Measurements from ENCODE around the gene AOC1.

AOC1 gene

DNA sequence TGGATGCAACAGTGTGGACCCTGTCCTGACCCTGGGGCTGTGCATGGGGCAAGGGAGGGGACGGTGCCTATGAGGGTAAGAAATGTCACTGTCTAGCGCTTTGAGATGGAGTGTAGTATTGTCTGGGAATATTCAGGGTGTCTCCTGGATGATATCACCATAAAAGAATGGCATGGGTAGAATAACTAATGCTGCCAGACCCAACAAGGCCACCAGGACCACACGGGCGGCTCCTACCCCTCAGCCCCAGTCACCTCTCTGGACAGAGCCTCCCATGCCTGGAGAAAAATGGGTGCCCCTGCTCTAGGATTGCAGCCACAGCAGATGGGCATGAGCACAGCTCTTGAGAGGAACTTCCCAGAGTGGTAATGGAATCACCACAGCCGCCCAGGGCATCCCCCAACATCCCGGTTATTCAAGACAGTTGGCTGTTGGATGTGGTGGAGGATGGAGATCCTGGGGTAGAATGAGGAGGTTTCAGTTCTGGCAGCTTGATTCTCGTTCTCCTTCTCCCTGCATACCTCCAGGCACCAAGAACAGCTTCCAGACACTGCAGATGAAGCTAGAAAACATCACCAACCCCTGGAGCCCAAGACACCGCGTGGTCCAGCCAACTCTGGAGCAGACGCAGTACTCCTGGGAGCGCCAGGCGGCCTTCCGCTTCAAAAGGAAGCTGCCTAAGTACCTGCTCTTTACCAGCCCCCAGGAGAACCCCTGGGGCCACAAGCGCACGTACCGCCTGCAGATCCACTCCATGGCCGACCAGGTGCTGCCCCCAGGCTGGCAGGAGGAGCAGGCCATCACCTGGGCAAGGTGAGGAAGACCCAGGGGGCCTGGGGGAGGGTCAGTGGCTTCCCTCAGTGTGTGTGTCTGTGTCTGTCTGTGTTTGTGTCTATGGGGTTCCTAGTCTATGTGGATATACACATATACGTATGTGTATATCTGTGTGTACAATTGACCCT, 6.2 kb downstream of the AOC1 start:
- no peak for DNase-seq

DNA sequence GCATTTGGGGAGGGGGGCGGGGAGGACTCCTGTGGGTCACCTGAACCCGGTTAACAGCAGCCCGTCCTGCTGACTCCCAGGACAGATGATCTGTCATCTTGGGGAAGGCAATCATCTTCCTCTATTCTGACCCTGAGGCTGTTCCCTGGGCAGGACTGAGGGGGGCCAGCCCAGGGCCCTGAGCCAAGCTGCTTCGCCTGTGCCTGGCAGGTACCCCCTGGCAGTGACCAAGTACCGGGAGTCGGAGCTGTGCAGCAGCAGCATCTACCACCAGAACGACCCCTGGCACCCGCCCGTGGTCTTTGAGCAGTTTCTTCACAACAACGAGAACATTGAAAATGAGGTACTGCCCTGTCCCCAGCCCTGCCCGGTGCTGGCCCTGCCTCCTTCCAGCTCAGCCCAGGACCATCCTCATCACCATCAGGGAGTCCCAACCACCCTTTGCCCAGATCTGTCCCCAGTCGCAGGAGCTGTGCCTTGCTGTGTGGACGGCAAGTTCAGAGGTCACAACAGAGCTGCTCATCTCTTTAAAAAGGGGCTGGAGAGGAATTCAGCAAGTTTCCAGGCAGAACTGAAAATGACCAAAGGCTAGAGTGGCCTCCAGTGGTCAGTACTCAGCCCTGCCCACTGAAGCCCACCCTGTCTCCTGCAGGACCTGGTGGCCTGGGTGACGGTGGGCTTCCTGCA, 8.1 kb downstream of the AOC1 start:
- no peak for DNase-seq

DNA sequence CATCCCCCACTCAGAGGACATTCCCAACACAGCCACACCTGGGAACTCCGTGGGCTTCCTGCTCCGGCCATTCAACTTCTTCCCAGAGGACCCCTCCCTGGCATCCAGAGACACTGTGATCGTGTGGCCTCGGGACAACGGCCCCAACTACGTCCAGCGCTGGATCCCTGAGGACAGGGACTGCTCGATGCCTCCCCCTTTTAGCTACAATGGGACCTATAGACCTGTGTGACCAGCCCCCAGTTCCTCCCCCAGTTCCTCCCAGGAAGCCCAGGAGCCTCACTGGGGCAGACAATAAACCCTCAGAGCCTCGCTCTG, 8.6 kb downstream of the AOC1 start:
- DNase-seq, result no peak

DNA sequence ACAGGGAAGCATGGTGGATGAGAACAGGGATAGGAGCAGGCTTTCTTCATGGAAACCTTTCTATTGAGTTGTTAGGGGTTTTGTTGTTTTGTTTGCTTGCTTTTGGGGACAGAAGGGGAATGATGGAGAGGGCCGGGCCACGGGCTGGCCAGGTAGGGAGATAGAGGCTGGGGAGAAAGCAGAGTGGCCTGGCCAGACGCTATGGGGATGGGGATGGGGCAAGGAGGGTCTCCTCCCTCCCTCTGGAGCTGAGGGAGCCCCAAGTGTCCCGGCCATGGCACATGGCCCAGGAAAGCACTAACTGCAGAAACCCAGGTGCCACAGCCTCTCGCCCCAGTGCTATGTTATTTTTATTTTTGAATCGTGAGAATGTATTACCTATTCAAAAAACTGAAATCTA, 10.0 kb downstream of the AOC1 start:
- no peak for DNase-seq

DNA sequence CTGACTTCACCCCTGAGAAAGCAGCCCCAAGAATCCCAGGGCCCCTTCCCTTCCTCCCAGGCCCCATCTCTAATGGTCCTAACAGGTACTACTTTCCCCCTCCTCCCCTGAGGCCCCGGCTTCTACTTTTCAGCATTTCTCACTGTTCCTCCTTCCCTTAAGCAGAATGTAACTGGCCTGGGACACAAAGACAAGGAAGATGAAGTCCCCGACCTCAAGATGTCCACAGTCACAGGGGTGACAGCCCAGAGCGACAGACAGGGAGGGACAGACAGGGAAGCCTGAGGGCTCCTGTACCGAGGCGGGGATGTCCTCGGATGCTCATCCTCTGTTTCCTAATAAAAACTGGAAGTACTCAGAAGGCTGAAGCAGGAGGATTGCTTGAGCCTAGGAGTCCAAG, 11.6 kb downstream of the AOC1 start:
- DNase-seq, result no peak

DNA sequence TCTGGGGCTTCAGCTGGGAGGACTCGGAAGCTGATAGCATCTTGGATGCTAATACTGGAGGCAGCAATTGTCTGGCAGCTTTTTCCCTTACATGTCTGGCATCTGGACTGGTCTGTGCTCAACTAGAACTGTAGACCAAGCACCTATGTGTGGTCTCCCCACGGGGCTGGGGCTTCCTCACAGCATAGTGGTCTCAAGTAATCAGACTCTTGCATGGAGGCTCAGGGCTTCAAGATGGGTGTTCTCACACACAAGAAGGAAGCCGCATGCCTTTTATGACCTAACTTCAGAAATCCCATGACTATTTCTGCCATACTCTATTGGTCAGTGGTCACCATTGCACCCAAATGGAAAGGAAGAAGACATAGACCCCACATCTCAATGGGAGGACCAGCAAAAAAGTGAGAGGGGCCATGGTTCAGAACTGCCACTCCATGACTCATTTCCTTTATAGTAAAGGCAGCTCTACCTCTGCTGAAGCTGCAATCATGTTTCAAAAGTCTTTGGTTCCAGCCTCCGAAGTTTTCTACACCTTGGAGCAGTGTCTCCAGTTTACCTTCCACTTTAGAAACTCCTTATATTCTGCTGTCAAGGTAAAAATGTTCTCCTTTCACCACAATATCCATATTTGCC, 14.7 kb downstream of the AOC1 start:
- DNase-seq, result no peak

DNA sequence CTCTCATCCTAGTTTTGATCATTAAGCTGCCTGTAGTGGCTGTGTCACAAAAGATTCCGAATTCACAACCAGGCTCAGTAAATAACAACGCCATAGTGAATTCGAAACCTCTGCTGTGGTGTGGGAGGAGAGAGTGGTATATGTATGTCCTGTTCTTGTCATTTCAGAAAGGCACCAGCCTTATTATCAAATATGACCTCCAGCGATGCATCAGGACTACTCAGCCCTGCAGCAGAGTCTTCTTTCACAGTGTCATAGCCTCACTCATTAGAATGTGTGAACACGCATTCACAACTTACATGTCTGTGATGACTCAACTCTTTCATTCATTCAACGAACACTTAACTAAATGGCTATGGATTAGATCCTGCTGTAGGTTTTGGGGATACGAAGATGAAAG, 15.3 kb downstream of the AOC1 start:
- no peak for DNase-seq

DNA sequence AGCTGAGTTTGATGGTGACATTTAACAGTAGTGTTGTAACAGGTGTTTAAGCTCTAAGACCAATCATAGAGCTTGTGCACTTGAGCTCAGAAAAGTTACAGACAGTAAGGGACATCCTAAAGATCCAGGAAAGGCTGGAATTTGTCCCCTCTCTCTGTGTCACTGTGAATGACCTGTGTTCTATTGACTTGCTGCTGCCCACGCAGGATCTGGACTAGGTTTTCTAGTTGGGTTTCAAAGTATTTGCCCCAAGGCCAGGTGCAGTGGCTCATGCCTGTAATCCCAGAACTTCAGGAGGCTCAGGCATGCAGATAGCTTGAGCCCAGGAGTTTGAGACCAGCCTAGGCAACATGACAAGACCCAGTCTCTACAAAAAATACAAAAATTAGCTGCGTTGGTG, 17.1 kb downstream of the AOC1 start:
- no peak for DNase-seq

DNA sequence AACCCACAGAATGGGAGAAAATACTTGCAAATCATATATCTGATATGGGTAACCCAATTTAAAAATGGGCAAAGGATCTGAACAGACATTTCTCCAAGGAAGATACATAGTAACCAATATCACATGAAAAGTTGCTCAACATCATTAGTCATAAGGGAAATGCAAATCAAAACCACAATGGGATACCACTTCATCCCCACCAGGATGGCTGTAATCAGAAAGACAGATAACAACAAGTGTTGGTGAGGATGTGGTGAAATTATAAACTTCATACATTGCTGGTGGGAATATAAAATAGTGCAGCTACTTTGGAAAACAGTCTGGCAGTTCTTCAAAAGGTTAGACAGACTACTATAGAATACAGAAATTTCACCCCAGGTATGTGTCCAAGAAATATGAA, 19.3 kb downstream of the AOC1 start:
- no peak for DNase-seq

DNA sequence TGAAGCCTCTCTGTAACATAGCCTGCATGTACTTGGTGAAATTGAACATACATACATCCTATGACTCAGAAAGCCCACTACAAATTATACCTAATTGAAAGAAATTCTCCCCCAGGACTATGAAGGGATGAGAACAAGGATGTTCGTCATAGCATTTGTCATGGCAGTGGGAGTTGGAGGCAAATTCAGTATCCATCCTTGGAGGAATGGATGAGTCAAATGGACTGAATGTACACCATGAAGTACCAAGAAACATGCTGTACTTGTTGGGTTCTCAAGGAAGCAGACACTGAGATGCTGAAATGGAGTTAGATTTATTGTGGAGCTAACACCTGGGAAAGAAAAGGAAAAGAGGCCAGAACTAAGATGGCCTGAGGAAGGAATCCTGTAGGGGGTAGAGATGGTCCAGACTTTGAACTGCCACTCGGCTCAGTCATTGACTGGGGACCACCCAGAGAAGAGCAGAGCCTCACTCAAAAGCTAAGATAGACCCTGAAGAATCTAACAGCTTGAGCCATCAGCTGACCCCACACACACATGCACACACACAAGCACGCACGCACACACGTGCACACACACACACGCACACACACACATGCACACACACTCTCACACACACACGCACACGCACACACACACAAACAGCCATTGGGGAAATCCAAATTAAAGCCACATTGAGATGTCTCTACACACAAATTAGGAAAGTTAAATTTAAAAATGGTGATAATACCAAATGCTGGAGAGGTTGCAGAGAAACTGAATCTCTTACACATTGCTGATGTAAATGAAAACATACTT, 22.3 kb downstream of the AOC1 start:
- no peak for DNase-seq

DNA sequence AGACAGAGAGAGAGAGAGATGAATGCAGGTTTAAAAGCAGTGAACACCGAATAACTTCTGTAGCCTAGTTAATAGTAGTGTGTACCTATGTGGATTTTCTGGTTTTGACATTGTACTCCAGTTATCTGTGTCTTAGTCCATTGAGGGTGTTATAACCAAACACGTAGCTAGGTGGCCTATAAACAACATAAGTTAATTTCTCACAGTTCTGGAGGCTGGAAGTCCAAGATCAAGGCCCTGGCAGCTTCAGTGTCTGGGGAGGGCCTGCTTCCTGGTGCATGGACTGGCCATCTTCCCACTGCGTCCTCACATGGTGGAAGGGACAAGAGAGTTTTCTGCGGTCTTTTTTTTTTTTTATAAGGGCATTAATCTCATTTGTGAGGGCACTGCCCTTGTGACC, 23.5 kb downstream of the AOC1 start:
- DNase-seq, result no peak

DNA sequence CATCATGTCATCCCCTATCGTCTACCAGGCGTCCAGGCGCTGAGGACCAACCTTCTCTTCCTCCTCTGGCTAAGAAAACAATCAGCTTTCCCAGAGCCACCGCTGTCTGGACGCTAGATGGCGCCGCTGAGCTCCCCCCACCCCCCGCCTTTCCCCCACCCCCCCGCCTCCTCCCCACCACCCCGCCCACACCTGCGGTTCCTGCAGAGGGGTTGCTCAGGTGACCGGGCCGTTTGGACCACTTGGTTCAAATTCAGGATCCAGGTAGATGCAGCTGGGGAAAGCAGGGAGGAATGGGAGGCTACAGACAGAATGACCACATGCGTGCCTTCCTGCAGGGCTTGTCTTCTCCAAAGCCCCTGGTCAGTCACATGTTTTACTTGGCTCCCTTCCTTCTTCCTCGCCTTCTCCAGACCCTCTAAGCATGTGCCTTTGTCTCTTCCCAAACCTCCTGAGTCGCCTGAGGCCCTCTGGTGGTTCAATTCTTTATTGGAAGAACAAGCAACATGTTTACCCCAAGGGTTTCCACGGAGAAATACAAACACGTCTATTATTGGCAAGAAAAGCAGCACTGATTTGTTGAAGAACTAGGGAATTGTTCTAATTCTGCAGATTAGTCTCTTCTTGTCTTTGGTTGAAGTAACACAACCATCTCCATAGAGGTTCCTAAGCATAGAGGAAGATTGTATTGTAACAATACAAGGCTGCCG, 24.7 kb downstream of the AOC1 start:
- peak; percentile 73 for DNase-seq

DNA sequence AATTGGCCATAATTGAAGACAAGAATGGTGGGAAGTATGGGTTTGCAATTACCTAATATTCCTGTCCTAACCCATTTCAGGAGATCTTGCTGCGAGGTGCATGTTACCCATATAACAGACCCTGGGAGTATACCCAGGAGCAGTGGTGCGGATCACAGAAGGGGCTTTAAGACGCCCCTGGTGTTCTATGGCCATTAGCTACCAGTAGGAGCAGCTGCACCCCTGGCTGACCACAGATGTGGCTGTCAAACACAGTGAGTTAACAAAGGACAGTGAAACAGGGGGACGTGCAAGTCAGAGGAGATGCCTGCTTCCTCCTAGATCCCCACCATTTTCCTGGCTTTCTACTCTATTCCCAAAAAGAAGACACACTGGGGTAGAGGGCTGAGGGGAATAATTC, 25.2 kb downstream of the AOC1 start:
- DNase-seq, result no peak

DNA sequence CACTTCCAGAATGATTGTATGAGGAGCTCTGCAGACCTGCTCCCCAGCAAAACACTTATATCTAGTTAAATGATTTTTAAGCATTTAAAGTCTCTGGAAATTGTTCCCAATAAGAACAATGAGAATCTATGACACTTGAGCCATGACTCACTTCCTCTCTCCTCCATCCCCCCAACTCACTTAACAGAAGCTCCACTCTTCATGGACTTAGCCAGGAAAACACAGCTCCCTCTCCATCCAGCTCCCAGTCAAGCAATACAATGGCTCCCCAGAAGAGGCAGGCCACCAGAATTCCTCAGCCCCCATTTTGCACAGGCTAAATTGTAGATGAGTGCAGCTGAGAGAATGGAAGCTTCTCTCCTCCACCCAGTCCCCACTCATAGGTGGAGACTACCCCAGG, 27.0 kb downstream of the AOC1 start:
- DNase-seq, result no peak

DNA sequence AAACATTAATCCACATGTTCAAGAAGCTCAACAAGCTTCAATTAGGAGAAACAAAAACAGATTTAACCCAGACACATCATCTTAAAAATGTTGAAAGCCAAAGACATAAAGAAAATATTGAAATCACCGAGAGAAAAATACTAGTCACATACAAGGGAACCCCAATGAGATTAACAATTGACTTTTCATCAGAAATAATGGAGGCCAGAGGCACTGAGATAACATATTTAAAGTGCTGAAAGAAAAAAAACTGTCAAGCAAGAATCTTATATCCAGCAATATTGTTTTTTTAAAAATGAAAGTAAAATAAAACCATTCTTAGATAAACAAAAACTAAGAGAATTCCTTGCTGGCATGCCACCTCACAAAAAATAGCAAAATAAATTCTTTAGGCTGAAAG, 28.9 kb downstream of the AOC1 start:
- DNase-seq, result no peak

DNA sequence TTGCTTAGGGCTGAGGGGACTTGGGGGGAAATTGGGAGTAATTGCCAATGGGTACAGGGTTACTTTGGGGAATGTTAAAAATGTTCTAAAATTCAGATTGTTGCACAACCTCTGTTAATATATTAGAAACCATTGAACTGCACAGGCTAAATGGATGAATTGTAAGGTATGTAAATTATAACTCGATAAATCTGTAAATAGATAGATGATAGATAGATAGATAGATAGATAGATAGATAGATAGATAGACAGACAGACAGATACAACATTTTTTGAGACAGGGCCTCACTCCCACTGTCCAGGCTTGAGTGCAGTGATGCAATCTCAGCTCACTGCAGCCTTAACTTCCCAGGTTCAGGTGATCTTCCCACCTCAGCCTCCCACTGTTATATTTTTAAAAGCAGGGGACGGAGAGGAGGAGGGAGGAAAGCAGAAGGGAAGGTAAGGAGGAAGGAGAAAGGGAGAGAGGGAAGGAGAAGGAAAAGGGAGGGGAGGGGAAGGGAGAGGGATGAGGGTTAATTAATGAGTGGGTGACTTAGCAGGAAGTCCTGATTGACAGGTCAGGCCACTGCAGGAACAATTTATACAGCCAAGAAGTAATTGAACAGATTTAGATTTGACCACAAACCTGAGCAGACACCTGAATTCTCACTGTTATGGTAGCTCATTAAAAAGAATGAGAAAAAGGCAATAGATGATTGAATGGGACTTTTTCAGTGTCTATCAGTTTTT, 38.7 kb downstream of the AOC1 start:
- no peak for DNase-seq

DNA sequence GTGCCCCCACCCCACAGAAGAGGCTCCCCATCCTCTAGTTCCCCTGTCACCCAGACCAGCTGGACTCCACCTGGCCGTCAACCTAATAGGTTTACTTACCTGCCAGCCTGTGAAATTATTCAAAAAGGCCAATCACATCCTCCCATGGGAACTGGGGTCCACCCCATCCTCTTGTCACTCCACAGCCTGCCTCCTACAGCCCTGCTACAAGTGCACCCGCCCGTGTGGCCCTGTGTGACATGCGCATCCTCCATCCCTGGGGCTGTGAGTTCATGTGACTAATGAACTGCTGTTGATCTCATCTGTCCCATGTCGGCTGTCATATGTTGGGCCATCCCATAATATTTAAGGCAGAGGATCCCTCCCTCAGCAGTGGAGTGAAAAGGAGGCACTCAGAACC, 39.4 kb downstream of the AOC1 start:
- DNase-seq, result no peak

DNA sequence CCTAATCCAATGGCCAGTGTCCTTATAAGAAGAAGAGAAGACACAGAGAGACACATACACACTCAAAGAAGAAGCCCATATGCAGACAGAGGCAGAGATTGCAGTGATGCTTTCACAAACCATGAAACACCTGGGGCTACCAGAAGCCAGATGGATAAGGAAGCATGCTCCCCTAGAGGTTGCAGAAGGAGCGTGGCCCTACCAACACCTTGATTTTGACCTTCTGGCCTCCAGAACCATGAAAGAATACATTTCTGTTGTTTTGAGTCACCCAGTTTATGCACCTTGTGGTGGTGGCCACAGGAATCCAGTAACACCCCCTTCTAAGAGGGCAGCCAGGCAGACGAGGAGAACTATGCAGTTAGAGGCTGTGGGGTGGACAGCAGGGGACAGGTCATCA, 43.5 kb downstream of the AOC1 start:
- no peak for DNase-seq

DNA sequence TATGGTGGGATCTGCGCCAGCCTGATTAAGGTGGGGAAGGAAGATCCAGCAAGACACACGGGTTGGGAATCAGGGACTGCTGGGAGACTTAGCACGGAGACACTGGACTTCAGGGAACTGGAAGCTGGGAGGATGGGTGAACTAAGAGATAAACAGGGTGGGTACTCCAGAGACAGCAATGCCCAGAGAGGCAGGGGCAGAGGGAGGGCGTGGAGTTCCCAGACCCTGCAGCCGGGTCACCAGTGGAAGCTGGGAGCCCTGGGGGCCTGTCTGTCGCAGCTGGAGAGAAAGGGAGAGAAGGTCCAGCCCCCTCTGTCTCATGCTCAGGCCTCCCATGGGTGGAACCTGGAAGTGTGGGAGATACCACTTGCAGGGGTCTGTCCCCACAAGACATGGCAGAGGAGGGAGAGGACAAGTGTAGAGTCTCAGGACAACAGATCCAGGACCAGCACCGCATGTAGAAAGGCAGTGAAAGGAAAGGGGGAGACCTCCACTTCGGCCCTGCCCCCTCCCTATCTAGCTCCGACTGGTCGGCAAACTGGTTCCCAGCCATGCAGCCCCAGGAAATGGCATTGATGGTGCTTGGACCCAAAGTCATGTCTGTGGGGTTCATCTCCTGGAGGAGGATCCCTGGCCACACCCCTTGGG, 44.4 kb downstream of the AOC1 start:
- no peak for DNase-seq

DNA sequence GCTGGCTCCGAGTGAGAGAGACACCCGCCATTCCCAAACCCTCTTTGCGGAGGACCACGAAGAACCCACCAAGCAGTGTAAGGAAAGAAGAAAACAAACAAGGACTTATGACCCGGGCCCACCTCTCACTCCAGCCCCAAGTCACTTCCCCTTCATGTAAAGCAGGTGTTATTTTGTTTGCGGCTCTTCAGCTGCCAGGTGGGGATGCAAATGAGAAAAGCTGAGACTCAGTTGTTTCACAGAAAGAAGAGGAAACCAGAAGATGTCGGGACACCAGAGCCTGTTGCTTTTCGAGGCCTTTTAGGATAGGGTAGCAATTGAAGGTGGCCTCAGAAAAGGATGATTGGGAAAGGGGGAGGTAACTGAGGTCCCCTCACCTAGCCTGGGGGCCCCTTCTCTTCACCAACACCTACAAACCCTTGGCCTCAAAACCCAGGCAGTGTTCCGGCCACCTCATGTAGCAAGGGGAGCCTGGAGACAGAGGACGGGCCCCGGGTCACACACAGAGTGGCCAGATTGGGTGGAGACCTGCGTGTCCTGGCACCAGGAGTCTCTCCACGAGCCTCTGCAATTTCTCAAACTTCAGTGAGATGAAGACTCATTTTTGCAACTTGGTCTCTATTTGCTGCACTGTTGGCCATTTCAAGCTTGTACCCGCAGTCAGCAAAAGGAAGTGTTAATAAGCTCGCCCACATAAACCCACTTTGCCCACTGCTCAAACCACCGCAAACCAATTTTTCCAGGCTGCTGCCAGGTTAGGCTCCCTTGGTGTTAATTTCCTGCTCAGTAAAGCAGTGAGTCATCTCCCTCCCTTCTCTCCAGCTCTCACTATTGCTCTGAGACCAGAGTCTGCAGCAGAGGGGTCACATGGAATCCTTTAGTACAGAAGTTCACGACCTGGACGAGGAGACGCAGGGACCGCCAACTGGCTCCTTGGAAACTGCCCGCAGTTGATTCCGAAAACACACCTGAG, 45.5 kb downstream of the AOC1 start:
- DNase-seq, result no peak
